T follicular helper cell (primary cell): Measurements from ENCODE around the gene ACP1.

Source experiments
- DNase-seq: peaks from one replicate; pipeline ENCODE4 v3.0.0-alpha.2; 2020; ENCODE audit warnings: low read depth

The ACP1 gene

DNA sequence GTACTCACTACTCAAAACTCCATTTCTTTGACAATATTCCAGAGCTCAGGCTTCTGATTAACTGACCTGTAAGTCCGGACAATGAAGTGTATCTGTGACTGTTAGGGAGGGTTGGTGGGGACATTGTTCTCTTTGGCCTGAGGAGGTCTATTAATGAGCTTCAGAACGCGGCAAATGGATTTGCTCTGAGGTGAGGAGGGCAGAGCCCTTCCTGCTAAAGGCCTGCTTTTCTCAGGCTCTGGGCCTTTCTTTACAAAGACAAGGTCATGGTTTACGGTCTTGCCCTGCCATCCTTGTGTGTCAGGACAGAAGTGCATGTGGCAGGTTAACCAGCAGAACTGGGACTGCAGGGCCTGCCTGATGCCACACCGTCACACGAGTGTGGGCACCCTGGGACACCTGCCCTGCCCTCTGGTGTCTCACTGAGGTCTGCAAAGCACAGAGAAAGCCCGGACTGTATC lies 15.9 kb downstream of the ACP1 start:
- no peak for DNase-seq

DNA sequence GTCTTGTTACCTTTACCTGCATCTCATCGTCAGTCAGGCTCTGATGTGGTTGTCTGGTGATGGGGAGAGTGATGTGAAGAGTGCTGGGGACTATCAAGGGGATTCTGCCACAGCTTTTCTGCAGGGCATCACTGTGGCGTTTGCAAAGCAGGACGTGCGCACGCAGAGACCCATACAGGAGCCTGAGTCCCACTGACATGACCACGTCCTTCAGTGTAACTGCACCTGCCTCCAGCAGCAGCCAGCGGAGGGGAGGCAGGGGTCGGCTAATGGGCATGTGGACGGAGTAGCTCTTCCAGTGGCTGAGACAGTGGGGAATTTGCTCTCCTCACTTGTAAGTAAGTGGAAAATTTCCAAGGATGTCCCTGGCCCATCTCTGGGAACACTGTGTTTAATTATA lies 16.6 kb downstream of the ACP1 start:
- no peak for DNase-seq

DNA sequence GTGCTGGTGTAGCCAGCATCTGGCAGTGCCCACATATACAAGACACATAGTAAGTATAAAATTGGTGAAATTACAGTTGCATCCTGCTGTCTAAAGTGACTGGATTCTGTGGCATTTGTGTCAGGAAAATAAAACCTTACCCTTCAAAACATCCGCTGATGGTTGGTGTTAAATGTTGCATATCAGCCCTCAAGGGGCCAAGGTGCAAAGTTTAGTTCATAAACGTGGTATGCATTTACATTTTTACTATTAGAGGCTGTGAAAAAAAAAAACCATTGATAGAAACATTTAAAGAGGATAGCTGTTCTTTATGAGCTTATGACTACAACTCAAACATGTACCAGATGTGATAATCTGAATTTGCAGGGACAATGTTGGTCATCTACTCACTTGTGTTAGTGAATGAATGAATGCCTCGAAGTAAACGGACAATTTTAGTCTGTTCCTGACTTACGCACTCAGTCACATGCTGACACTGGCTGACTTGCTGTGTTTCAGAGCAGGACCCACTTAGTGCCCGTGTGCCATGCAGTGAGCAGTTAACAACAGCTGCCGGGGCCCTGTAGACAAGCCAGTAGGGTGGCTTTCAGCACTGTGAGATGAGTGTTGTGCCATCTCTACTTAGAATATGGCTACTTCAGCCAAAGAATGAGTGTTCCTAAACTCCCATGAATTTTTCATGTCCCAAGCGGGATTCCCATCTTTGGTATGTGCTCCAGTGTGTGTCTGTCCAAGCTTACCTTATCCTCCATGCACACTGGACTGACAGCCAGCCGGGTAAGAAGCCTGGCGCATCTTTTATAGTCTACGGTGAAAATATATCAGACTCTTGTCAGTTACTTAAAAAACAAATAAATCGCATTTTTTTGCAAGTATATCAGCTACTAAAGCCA lies 17.9 kb downstream of the ACP1 start:
- no peak for DNase-seq

DNA sequence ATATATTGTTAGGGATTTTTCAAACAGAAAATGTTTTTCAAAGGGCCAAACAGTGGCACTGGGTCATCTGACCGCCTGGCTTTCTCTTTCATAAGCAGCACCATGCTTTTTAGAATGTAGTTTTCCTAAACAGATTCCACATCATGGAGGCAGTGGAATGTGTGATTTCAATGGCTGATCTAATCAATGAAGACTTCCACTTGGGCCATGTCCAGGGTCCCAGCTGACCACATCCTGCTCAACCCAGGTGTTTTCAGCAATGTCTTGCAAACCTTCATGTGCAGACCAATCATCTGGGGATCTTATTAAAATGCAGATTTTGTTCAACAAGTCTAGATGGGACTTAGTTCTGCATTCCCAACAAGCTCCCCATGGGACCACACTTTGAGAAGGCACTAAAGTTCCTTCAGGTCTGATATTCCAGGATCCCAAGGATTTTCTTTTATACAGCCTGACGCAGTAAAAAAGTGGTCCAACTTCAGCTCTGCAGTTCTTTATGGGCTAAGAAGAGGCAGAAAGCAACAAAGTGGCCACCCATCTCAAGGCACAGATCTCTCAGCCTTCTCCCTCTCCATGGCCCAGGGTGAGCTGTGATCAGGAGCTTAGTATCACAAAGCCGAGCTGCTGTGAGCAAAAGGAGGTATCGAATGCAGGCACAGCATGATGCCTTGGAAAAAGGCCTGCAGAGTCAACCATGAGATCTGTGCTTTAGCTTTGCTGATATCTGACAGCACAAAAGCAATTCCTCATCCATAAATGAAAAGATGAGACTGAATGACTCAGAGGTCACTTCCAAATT lies 19.4 kb downstream of the ACP1 start:
- DNase-seq, result no peak

DNA sequence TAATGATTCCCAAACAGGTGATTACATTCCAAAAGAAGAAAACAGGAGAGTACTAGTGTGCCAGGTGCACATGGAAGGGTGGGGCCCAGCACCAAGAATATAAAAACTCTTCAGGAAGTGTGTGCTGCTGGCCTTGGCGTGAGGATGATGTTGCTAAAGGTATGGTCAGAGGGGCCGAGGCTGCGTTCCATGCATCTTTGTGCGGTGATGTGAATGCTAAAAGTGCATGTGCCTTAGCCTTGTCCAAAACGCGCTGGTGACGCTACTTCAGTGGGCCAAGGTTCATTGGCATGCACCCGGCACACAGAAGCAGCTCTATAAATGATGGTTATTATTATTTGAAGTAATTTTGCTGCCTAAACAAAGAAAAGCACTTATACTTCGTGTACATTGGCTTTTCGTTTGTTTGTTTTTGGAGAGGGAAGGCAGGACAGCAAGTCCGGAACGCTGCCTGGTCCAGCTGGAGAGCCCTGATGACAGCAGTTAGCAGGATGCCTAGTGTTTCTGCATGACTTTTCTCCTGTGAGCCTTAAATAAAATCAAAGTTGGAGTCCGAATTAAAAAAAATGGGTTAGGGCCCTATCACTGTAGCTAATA lies 20.2 kb downstream of the ACP1 start:
- DNase-seq, result no peak

DNA sequence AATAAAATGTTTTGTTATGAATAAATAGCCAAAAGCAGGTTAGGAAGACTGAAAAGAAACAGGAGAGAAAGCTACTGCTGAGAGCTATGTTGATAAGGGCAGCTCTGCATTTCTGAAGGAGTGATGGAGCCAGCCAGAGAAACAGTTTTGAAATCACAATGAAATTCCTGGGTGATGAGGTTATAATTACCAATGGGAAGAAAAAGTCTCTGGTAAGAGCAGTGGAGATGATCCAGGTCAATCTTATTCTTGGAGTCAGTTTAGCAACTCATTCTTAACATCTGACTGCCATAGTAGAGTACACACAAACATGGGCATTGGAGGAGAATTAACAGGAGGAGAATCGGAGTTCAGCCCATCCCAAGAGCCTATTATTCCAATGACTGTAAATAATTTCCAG lies 20.8 kb downstream of the ACP1 start:
- no peak for DNase-seq

DNA sequence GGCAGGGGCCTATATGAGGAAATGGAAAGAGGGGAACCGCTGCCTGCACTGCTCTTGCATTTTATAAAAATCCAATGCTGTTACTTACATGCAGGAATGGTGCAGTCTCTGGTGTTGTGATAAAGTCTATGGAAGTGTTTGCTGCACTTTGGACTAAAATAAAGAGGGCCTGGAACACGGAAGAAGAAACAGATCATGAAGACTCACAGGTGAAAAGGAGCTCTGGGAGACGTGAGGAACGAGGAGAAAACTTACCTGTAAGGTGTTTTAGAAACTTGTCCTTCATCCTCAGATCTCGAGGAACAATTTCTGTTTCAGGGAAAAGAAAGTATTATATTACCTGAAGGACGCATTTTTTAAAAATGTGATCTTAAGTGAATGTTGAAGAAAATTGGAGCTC lies 21.3 kb downstream of the ACP1 start:
- DNase-seq, result no peak

DNA sequence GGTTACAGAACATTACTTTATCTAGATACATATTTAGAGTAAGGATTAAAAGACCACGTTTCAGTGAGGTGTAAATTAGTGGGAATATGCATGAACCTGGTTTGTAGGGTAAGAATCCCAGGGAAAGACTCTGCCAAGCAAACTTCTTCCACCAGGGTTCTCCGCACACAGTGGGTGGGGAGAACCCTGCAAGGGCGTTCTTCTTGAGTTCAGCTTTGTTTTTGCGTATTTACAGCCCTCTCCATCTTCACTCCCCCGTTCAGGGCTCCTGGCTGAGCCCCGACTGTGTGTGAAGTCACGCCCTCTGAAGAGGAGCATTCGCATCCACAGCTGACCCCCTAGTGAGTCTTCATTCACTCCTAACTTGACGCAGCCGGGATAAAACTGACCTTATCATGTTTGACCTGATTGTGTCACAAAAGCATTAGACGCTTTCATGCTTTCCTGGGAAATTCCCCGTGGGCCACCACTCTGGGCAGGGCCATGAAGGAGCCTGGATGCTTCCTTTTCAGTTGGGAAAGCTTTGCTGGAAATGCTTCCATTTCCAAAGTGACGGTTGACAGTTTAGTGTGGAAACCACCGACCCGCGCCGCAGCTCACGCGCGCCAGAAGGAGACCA lies 22.1 kb downstream of the ACP1 start:
- DNase-seq, result no peak

DNA sequence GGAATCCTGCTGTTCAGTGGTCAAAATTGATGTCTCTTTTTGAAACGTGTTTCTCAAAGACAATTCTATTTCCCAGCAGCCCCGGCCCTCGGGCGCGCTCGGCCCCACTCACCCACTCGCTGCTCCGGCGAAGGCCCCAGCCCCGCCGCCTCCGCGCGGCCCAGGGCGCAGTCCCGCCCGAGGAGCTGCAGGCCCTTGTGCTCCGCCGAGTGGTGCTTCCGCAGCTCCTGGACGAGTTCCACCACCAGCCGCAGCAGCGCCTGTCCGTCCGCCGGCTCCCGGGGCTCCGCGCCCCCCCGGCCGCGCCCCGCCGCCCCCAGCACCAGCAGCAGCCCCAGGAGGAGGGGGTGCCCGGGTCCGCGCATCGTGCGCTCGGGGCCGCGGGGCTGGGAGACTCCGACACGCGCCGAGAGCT lies 22.7 kb downstream of the ACP1 start:
- no peak for DNase-seq

DNA sequence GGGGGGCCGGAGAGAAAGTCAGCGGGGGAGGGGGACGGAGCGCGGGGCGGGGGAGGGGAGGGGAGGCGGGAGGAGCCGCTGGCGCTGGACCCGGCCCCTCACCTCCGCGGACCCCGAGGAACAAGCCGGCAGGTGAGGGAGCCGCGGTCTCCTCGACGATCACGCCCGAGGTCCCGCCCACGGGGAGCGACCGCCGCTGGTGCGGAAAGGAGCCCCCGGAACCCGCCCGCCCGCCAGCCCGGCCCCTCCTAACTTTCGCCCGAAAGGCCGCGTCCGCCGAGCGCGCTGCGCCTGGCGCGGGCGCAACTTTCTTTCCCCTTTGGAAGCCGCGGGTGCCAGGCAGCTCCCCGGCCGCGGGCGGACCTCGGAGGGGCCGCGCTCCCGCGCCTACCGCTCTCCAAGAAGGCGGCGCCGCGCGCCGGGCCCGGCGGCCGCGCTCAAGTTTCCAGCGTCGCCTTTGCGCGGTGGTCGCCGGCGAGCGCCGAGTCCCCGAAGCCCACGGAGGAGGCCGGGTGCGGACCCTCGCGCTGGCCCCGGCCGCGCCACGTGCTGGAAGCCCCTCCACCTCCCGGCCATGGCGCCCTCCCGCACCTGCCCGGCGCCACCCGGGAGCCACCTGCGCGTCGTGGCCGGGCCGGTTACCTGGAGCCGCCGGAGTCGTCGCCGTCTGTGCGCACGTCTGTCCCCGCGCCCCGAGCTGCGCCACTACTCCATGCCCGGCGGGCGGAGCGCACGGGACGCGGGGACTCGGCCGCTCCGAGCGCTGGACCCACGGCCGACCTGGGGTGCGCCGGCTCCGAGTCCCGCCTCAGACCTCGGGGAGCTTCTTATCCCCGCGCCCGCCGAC lies 23.4 kb downstream of the ACP1 start, which contains the start of gene ALKAL2:
TSS of gene ALKAL2 (minus strand) at position 181 of the 847 bp plus-strand sequence. CDS start 256 bp downstream, outside the sequence.
- DNase-seq, result no peak

DNA sequence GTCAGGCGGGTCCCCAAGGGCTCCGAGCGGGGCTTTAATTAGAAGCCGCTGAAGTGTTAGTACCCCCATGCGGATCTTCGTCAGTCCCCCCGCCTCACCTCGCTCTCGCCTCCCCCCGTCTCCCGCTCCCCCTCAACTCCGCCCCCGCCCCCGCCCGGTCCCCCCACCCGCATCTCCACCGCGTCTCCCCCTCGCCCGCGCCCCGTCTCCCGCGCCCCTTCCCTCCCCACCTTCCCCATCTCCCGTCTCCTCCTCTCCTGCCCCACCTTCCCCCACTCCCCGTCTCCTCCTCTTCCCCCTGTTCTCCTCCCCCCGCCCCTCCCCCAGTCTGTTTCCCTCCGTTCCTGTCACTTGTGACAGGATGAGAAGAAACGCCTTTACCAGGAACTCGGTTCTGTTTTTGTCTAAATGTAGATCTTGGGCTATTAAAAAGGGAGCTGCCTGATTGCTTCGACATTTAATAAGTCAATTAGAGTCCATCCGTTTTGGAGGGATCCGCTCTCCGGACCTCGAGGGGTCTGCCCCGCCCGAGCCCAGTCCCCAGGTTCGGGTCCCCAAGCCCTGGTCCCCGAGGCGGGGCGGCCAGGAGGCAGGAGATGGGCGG lies 24.1 kb downstream of the ACP1 start:
- DNase-seq, result no peak

DNA sequence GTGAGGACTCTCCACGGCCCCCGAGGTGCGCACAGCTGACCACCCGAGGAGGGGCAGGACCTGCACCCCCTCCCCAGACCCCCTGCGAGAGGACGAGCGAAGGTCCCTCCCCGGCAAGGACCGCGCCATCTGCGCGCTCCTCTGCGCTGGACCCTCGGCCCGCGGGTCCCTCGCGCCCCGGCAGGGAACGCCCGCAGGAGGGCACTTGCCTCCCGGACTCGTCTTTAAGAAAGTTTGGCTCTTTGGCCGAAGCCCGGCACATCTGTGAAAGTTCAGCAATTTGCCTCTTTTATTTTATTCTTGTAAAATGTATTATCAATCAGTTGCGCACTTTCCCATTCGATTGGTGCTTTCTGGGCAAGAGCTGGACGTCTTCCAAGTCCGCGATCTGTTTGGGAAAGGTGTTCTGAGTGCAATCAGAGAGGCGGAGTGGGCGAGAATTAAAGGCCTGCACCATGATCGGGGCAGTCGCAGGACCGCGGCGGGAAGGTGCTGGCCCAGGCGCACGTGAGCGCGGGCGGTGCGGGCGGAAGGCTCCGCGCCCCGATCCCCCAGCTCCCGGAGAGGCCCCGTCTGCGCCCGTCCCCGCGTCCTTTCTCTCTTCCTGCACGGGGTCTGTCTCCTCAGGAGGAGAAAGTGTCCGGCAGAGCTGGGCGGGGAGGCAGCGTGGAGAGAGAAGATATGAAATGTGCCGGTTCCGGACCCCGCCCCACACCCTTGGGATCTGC lies 24.8 kb downstream of the ACP1 start:
- DNase-seq, result no peak

DNA sequence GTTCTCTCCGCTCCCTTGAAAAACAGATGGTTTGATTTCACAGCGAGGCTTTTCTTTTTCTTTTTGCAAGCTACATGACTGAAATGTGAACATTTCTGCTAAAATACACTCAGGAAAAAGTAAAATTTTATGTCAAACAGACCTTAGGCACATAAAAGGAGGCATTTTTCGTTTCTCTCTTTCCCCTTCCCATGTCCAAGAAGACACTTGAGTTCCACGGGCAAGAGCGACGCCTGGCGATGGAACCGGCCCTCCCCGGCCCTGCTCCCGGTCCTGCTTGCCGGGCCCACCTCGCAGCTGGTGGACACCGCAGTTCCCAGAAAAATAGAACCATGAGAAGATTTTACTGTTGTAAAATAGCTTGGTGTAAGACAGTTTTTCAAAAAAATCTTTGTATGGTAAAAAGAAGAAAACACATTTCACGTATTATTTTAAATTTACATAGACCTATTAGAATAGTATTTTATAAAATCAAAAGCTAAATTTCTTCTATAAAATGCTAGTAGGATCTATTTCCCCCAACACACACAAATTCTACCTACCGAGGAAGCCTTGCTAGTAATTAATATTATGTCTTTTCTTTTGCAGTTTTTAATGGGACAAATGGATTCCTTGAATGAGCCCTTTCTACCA lies 25.5 kb downstream of the ACP1 start:
- DNase-seq, result peak; percentile 19

DNA sequence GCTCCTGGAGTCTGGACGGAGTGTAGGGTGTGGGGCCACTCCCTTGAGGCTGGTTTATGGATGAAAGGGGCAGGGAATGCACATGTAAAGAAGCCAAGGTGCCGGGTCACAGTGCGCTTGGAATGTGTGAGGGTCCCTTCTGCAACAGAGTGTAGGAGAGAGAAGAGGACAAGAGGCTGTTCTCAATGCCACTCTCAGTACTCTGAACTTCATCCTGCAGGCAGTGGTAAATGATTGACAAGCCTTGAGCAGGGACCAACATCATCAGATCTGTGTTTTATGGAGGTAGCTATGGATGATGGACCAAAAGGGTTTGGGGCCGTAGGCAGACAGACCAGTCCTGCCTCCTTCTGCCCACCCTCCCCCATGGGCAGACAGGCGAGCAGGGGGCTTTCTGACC lies 30.3 kb downstream of the ACP1 start:
- no peak for DNase-seq

DNA sequence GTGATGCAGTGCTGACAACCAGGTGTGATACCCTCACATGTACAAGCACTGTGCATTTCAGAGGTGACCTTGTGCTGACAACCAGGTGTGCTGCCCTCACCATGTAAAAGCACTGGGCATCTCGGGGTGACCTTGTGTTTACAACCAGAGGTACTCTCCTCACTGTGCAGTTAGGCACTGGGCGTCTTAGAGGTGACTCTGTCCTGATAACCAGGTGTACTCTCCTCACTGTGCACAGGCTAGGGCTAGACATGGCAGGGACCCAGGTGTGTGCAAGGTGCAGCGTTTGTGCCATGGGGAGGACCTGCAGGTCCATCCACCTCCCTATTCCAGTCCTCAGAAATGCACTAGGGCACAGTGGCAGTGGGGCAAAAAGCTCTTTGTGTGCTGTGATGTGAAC lies 31.6 kb downstream of the ACP1 start:
- DNase-seq, result no peak

DNA sequence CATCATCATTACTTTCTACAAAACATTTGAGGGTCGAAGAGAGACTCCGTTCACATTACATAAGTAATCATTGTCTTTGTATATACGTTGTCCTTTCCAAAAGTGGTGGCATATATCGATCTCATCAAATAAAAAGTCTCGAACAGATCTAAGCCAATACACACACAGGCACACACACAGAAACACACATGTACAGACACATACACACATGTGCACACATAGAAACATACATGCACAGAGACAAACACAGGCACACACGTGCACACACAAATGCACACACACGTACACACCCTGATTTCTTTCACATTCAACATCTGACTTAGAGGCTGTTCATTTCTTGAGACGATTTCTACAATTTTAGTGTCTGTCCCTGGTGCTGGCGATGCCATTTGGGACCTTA lies 40.6 kb downstream of the ACP1 start:
- no peak for DNase-seq

DNA sequence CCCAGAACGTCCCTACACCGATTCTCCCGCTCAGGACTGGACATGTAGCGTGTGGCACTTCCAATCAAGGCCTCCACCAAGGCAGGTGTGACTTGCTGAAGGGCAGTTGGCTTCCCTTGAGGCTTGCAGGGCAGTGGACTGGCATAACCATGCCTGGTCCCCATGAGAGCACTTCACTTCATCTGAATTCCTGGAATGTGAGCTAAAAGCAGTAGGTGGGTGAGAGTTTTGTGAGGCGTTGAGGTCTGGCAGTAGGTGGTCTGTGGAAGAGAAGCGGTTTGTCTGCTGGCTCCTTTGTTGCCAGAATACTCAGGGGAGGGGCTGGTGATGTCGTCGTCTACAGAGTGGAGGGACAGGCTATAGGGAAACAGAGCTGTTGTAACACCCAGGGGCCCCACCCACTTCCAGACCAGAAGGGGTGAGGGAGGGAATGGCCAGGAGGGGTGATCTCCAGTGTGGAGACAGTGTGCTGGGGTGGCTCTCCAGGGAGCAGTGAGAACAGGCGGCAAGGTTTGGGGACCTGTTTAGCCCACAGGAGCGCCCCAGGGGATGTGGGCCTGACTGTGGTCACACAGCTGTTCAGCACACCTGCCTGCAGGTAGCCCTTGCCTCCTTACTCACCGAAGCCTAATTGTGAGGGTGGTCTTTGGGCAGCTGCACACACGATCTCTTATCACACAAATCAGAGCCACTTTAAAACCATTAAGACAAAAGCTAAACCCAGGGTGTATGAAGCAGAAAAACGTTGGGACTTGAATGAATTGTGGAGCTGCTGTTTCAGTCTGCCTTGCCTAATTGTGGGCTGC lies 44.6 kb downstream of the ACP1 start:
- no peak for DNase-seq

DNA sequence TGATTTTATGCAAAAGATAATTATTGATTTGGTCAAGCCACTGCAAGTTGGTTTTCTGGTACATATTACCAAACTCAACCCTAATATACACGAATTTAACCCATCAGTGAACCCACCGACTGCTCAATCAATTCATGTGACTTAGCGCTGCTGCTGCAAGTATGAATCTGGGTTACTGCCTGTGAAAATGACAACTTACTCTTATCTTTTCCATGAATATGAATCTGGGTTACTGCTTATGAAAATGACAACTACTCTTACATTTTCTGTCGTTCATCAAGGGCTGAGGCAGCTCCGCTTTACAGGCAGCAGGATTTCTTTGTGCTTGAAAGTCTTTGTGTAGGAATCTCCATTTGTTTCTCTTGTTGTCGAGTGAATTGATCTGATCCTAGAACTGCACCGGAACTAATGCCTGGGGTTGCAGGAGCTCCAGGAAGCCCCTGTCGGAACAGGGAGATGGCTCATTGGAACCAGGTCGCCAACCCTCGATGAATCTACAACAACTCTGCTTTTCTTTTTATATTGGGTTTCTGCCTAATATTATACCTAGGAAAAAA lies 45.3 kb downstream of the ACP1 start:
- no peak for DNase-seq
